GM23338 (cell line): ENCODE measurements around the gene DNAJC11.

Experiments
- POLR2AphosphoS5 ChIP-seq: IDR thresholded peaks from 2 replicates; pipeline ENCODE4 v1.6.1; 2016; ENCODE audit warnings: antibody characterized with exemption, low read depth
- TF ChIP-seq, protein P1 (sequence below), 2 experiments: fragments of 200-600 bp in 1 of 2; sonication (generic) in 1 of 2; conservative IDR thresholded peaks; 2 replicates each; pipeline versions ENCODE4 v1.5.1 to v1.6.1; 2016 to 2017; ENCODE audit warnings: antibody characterized with exemption in 2 of 2, low read depth in 2 of 2, mild to moderate bottlenecking in 2 of 2, moderate library complexity in 1 of 2

- TF ChIP-seq, protein P1, sequence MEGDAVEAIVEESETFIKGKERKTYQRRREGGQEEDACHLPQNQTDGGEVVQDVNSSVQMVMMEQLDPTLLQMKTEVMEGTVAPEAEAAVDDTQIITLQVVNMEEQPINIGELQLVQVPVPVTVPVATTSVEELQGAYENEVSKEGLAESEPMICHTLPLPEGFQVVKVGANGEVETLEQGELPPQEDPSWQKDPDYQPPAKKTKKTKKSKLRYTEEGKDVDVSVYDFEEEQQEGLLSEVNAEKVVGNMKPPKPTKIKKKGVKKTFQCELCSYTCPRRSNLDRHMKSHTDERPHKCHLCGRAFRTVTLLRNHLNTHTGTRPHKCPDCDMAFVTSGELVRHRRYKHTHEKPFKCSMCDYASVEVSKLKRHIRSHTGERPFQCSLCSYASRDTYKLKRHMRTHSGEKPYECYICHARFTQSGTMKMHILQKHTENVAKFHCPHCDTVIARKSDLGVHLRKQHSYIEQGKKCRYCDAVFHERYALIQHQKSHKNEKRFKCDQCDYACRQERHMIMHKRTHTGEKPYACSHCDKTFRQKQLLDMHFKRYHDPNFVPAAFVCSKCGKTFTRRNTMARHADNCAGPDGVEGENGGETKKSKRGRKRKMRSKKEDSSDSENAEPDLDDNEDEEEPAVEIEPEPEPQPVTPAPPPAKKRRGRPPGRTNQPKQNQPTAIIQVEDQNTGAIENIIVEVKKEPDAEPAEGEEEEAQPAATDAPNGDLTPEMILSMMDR (conservative IDR thresholded peaks at IDR 0.05; ENCODE audit: low read depth in 2 of 2), result no peak
- TF ChIP-seq POLR2AphosphoS5, result no peak
These were observed 11.4 kb downstream of the DNAJC11 start for GRCh38 chr1:6690186-6690585.
